SK-N-SH treated with all-trans-retinoic acid at 6 μM for 48 hours (cell line): ENCODE measurements around the gene MCM8.

Experiments used
- ATAC-seq: fragments of 200-7000 bp; cut with Tn5 transposase; 3 replicates; pipeline ENCODE4 v1.9.1; 2020; ENCODE audit warnings: mild to moderate bottlenecking, moderate library complexity
- ARNTL ChIP-seq: fragments of 450-650 bp; formaldehyde crosslinking; IDR thresholded peaks from 2 replicates; pipeline ENCODE4 v1.5.0; 2020; ENCODE audit warnings: low read depth, mild to moderate bottlenecking, moderate library complexity, borderline replicate concordance
- BACH2 ChIP-seq: fragments of 250-450 bp; sonication (Bioruptor Pico); IDR thresholded peaks from 2 replicates; pipeline ENCODE4 v1.9.0; 2021; ENCODE audit warnings: mild to moderate bottlenecking, borderline replicate concordance
- CREB5 ChIP-seq: fragments of 250-450 bp; sonication (Bioruptor Pico); IDR thresholded peaks from 2 replicates; pipeline ENCODE4 v1.5.1; 2020; ENCODE audit warnings: low read depth, mild to moderate bottlenecking, moderate library complexity
- ESRRG ChIP-seq: fragments of 250-450 bp; sonication (Bioruptor Pico); IDR thresholded peaks from 2 replicates; pipeline ENCODE4 v1.6.1; 2021; ENCODE audit warnings: mild to moderate bottlenecking
- GLIS3 ChIP-seq: fragments of 250-450 bp; sonication (Bioruptor Pico); IDR thresholded peaks from 2 replicates; pipeline ENCODE4 v1.5.0; 2020; ENCODE audit warnings: mild to moderate bottlenecking, moderate library complexity
- ISL1 ChIP-seq: fragments of 250-450 bp; sonication (Bioruptor Pico); IDR thresholded peaks from 2 replicates; pipeline ENCODE4 v2.1.2; 2022; ENCODE audit warnings: mild to moderate bottlenecking, moderate library complexity
- OSR1 ChIP-seq: fragments of 250-450 bp; sonication (Bioruptor Pico); IDR thresholded peaks from 2 replicates; pipeline ENCODE4 v1.8.0; 2022; ENCODE audit warnings: moderate library complexity, mild to moderate bottlenecking, inconsistent platforms
- PATZ1 ChIP-seq: fragments of 250-450 bp; sonication (Bioruptor Pico); IDR thresholded peaks from 2 replicates; pipeline ENCODE4 v1.8.0; 2020; ENCODE audit warnings: mild to moderate bottlenecking, moderate library complexity, borderline replicate concordance
- POU6F1 ChIP-seq: fragments of 250-450 bp; sonication (Bioruptor Pico); IDR thresholded peaks from 2 replicates; pipeline ENCODE4 v1.8.0; 2021; ENCODE audit warnings: low read depth, mild to moderate bottlenecking, moderate library complexity, borderline replicate concordance
- PPARA ChIP-seq: fragments of 250-450 bp; sonication (Bioruptor Pico); IDR thresholded peaks from 2 replicates; pipeline ENCODE4 v1.5.0; 2020; ENCODE audit warnings: mild to moderate bottlenecking, borderline replicate concordance
- RARB ChIP-seq: fragments of 250-450 bp; sonication (Bioruptor Pico); IDR thresholded peaks from 2 replicates; pipeline ENCODE4 v1.8.0; 2021; ENCODE audit warnings: mild to moderate bottlenecking, moderate library complexity
- SNAI2 ChIP-seq: fragments of 250-450 bp; sonication (Bioruptor Pico); IDR thresholded peaks from 2 replicates; pipeline ENCODE4 v1.5.0; 2020; ENCODE audit warnings: mild to moderate bottlenecking, moderate library complexity
- TCF4 ChIP-seq: fragments of 250-450 bp; sonication (Bioruptor Pico); IDR thresholded peaks from 2 replicates; pipeline ENCODE4 v1.8.0; 2021; ENCODE audit warnings: mild to moderate bottlenecking, moderate library complexity, borderline replicate concordance
- TOX ChIP-seq: fragments of 250-450 bp; sonication (Bioruptor Pico); IDR thresholded peaks from 2 replicates; pipeline ENCODE4 v1.8.0; 2021; ENCODE audit warnings: mild to moderate bottlenecking, moderate library complexity, borderline replicate concordance
- TSHZ2 ChIP-seq: fragments of 250-450 bp; sonication (Bioruptor Pico); IDR thresholded peaks from 2 replicates; pipeline ENCODE4 v1.5.0; 2020; ENCODE audit warnings: mild to moderate bottlenecking, moderate library complexity
- ZC3H10 ChIP-seq: fragments of 250-450 bp; sonication (Bioruptor Pico); IDR thresholded peaks from 2 replicates; pipeline ENCODE4 v1.5.1; 2021; ENCODE audit warnings: mild to moderate bottlenecking, moderate library complexity
- ZFP3 ChIP-seq: fragments of 250-450 bp; sonication (Bioruptor Pico); IDR thresholded peaks from 2 replicates; pipeline ENCODE4 v1.5.0; 2020; ENCODE audit warnings: mild to moderate bottlenecking, moderate library complexity
- ZFP30 ChIP-seq: fragments of 450-650 bp; formaldehyde crosslinking; IDR thresholded peaks from 2 replicates; pipeline ENCODE4 v1.5.0; 2022; ENCODE audit warnings: mild to moderate bottlenecking, moderate library complexity
- ZNF565 ChIP-seq: fragments of 450-650 bp; formaldehyde crosslinking; conservative IDR thresholded peaks from 2 replicates; pipeline ENCODE4 v1.5.0; 2020; ENCODE audit warnings: low read depth, mild to moderate bottlenecking, moderate library complexity
- ZNF70 ChIP-seq: fragments of 450-650 bp; formaldehyde crosslinking; IDR thresholded peaks from 2 replicates; pipeline ENCODE4 v1.5.0; 2020; ENCODE audit warnings: mild to moderate bottlenecking, moderate library complexity
- ZNF8 ChIP-seq: fragments of 450-650 bp; formaldehyde crosslinking; IDR thresholded peaks from 2 replicates; pipeline ENCODE4 v1.5.0; 2020; ENCODE audit warnings: mild to moderate bottlenecking, moderate library complexity
- TF ChIP-seq, protein P1 (sequence below): fragments of 250-450 bp; sonication (Bioruptor Pico); IDR thresholded peaks from 2 replicates; pipeline ENCODE4 v1.5.1; 2021; ENCODE audit warnings: mild to moderate bottlenecking, moderate library complexity

MCM8 gene

DNA sequence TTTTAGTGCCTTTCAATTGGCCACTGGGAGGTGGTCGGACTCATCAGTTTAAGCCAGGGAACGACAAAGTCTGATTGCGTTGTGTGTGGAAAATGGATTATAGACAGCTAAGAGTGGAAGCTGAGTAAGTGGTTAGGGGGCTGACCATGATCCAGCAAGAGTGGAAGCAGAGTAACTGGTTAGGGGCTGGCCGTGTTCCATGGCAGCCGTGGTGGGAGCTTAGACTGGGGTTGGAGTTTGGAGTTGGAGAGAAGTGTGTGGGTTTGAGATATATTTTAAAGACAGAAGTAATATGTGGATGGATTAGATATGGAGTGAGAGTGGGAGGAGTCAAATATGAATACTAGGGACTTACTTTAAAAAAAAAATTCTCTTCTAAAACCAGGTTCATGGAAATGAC lies 61.7 kb downstream of the MCM8 start:
- ATAC-seq, result no peak
- no peak for TF ChIP-seq ARNTL (CRISPR knock-in tag)
- no peak for TF ChIP-seq CREB5
- no peak for TF ChIP-seq ESRRG (CRISPR knock-in tag)
- TF ChIP-seq ZFP3 (CRISPR knock-in tag), result no peak
- no peak for TF ChIP-seq TCF4 (CRISPR knock-in tag)
- no peak for TF ChIP-seq GLIS3 (CRISPR knock-in tag)

DNA sequence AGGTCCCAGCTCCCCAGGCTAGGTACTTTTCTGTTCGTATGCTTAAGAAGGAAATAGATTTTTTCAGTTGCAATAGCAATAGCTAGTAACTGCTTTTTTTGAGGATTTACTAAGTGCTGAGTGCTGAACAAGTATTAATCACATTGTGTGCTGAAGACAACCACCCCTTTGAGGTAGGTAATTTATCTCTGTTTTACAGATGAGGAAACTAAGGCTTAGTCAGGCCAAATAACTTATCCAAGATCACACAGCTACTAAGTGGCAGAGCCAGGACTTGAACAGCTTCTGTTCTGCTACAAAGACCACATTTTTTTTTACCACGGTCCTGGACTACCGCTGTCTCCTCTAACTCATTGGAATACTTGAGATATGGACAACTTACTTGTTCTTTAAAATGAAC lies 63.6 kb downstream of the MCM8 start:
- no peak for ATAC-seq
- TF ChIP-seq ISL1 (CRISPR knock-in tag), result no peak
- TF ChIP-seq ESRRG (CRISPR knock-in tag), result no peak
- no peak for TF ChIP-seq POU6F1 (CRISPR knock-in tag)
- TF ChIP-seq TCF4 (CRISPR knock-in tag), result no peak
- TF ChIP-seq GLIS3 (CRISPR knock-in tag), result no peak
- TF ChIP-seq ZNF8, result no peak
- TF ChIP-seq PPARA (CRISPR knock-in tag), result no peak
- no peak for TF ChIP-seq PATZ1 (CRISPR knock-in tag)
- TF ChIP-seq, protein P1, sequence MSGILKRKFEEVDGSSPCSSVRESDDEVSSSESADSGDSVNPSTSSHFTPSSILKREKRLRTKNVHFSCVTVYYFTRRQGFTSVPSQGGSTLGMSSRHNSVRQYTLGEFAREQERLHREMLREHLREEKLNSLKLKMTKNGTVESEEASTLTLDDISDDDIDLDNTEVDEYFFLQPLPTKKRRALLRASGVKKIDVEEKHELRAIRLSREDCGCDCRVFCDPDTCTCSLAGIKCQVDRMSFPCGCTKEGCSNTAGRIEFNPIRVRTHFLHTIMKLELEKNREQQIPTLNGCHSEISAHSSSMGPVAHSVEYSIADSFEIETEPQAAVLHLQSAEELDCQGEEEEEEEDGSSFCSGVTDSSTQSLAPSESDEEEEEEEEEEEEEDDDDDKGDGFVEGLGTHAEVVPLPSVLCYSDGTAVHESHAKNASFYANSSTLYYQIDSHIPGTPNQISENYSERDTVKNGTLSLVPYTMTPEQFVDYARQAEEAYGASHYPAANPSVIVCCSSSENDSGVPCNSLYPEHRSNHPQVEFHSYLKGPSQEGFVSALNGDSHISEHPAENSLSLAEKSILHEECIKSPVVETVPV (CRISPR knock-in tag), result no peak
- TF ChIP-seq ARNTL (CRISPR knock-in tag), result no peak
- no peak for TF ChIP-seq RARB (CRISPR knock-in tag)
- no peak for TF ChIP-seq TSHZ2 (CRISPR knock-in tag)
- TF ChIP-seq ZC3H10 (CRISPR knock-in tag), result no peak
- TF ChIP-seq SNAI2 (CRISPR knock-in tag), result no peak
- TF ChIP-seq OSR1 (CRISPR knock-in tag), result no peak
- no peak for TF ChIP-seq BACH2 (CRISPR knock-in tag)
- TF ChIP-seq CREB5, result no peak
- TF ChIP-seq ZNF565 (CRISPR knock-in tag), result no peak
- no peak for TF ChIP-seq ZNF70 (CRISPR knock-in tag)
- TF ChIP-seq, all 23 proteins: peak for 0

DNA sequence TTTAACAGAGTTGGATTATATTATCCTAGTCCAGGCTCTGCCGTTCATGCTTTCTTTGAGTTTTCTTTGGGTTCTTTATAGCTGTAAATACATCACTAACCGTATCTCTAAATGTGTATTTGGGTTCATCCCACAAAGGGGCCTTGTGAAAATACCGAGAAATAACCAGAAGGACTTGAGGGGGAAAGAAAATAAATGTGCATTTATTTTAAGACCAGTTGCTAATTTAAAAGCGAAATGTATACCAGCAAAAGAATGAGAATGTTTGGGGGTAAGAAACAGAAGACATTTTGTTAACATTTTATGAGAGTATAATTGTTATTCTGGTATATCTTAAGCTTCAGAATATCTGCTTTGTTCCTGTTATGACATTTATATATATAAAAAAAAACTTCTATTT lies 64.5 kb downstream of the MCM8 start:
- ATAC-seq, result no peak
- TF ChIP-seq ZNF70 (CRISPR knock-in tag) (no peak), ZFP3 (CRISPR knock-in tag) (no peak), ISL1 (CRISPR knock-in tag) (no peak), ESRRG (CRISPR knock-in tag) (no peak), SNAI2 (CRISPR knock-in tag) (no peak), OSR1 (CRISPR knock-in tag) (no peak), TOX (CRISPR knock-in tag) (no peak), TSHZ2 (CRISPR knock-in tag) (no peak), ZFP30 (CRISPR knock-in tag) (no peak)
- TF ChIP-seq, protein P1 (CRISPR knock-in tag), result no peak
